HG03378 (cell line): ENCODE results near the gene ZNF169.
"Not testable (repeated sequence)": the region's sequence is repeated elsewhere in the genome, so short reads cannot be mapped to it uniquely, and the experiment has no call there.

Source experiments
- ATAC-seq: cut with Tn5 transposase; IDR thresholded peaks from one replicate; pipeline ENCODE4 v1.9.1; 2021; ENCODE audit warnings: mild to moderate bottlenecking, moderate library complexity; ENCODE audit not compliant: unreplicated experiment

The ZNF169 gene

DNA sequence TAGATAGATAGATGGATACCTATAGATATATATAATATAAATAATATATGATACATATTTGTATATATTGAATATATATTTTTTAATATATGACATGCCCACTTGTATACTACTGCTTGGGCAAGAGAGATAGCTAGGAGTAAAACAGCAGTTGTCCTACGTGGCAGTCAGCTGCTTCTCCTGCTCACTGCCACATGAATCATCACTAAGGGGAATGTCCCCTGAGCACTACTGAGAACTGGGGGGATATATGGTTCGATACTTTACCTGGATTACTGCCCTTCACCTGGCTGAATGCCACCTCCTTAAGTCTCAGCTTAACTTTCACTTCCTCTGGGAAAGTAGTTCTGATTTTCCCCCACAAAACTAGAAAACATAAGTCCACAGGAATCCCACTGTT lies 82.6 kb downstream of the ZNF169 start:
- not testable (repeated sequence) for ATAC-seq

- ATAC-seq, result not testable (repeated sequence)
Measured at GRCh38 chr9:94347451-94347850, 88.4 kb downstream of the ZNF169 start.

GRCh38 chr9:94348754-94349153 lies 89.7 kb downstream of the ZNF169 start:
- ATAC-seq, result not testable (repeated sequence)
